LNCAP (cell line): ENCODE data around the gene VPS18.

Experiments
- CTCF ChIP-seq: fragments of 450-650 bp; IDR thresholded peaks from 2 replicates; pipeline ENCODE4 v1.5.1; 2017; ENCODE audit warnings: mild to moderate bottlenecking

Gene VPS18

GRCh38 chr15:40859206-40859851, 34.9 kb upstream of the VPS18 start:
- peak; percentile 85 for TF ChIP-seq CTCF

GRCh38 chr15:40863660-40864270, 30.5 kb upstream of the VPS18 start:
- TF ChIP-seq CTCF = no peak

- TF ChIP-seq CTCF = no peak
These were observed 27.1 kb upstream of the VPS18 start for GRCh38 chr15:40867199-40867598.

GRCh38 chr15:40869686-40870085, 24.6 kb upstream of the VPS18 start:
- no peak for TF ChIP-seq CTCF

- no peak for TF ChIP-seq CTCF
These were observed 23.5 kb upstream of the VPS18 start for GRCh38 chr15:40870716-40871115.

- TF ChIP-seq CTCF = no peak
These were observed 22.3 kb upstream of the VPS18 start for GRCh38 chr15:40871749-40872617.

GRCh38 chr15:40872791-40873693, 21.2 kb upstream of the VPS18 start:
- no peak for TF ChIP-seq CTCF
